ENCODE data around the gene TP73.

TP73 gene

GRCh38 chr1:3691421-3692204 lies 39.3 kb downstream of the TP73 start:
- Mint-ChIP-seq H3K27me3 (peaks cover 22% of the 10 kb centered on the region), H3K4me1 (peaks cover 9% of the 10 kb centered on the region), H3K9me3 (no peaks in the 10 kb centered on the region), H3K27ac (no peak overlapping the region), H3K4me3 (no peak overlapping the region)
- DNase-seq, result no peak
- ATAC-seq, result no peak

- H3K4me3 Mint-ChIP-seq, result no peak overlapping the region
- peaks cover 9% of the 10 kb centered on the region for H3K4me1 Mint-ChIP-seq
- no peaks in the 10 kb centered on the region for H3K9me3 Mint-ChIP-seq
- ATAC-seq, result no peak
- H3K27me3 Mint-ChIP-seq, result peaks cover 32% of the 10 kb centered on the region
- no peak for DNase-seq
- H3K27ac Mint-ChIP-seq, result no peak overlapping the region
These were observed 40.3 kb downstream of the TP73 start for GRCh38 chr1:3692598-3692997.

GRCh38 chr1:3693321-3693720 lies 41.0 kb downstream of the TP73 start:
- no peak overlapping the region for H3K27ac Mint-ChIP-seq
- ATAC-seq, result no peak
- peaks cover 9% of the 10 kb centered on the region for H3K4me1 Mint-ChIP-seq
- no peaks in the 10 kb centered on the region for H3K9me3 Mint-ChIP-seq
- no peak overlapping the region for H3K4me3 Mint-ChIP-seq
- no peak for DNase-seq
- peaks cover 39% of the 10 kb centered on the region for H3K27me3 Mint-ChIP-seq

- H3K27me3 Mint-ChIP-seq, result peaks cover 52% of the 10 kb centered on the region
- ATAC-seq (peak; percentile 59), DNase-seq (peak; percentile 25 to 26)
- H3K4me1 Mint-ChIP-seq, result peaks cover 9% of the 10 kb centered on the region
- peak overlapping the region in 1 of 2 donors; percentile 67 for H3K4me3 Mint-ChIP-seq
- H3K27ac Mint-ChIP-seq, result no peak overlapping the region
- no peaks in the 10 kb centered on the region for H3K9me3 Mint-ChIP-seq
These were observed 43.3 kb downstream of the TP73 start for GRCh38 chr1:3695326-3696217.

- ATAC-seq, result no peak
- Mint-ChIP-seq H3K27ac (no peak overlapping the region), H3K27me3 (peaks cover 52% of the 10 kb centered on the region), H3K9me3 (no peaks in the 10 kb centered on the region), H3K4me1 (peaks cover 9% of the 10 kb centered on the region), H3K4me3 (no peak overlapping the region)
- DNase-seq, result no peak
These were observed 44.4 kb downstream of the TP73 start for GRCh38 chr1:3696689-3697088.

- H3K9me3 Mint-ChIP-seq, result no peaks in the 10 kb centered on the region
- no peak for ATAC-seq
- no peak for DNase-seq
- no peak overlapping the region for H3K27ac Mint-ChIP-seq
- no peak overlapping the region for H3K4me3 Mint-ChIP-seq
- peaks cover 52% of the 10 kb centered on the region for H3K27me3 Mint-ChIP-seq
- H3K4me1 Mint-ChIP-seq, result peaks cover 9% of the 10 kb centered on the region
These were observed 44.8 kb downstream of the TP73 start for GRCh38 chr1:3697104-3697503.

GRCh38 chr1:3697810-3698209 lies 45.5 kb downstream of the TP73 start:
- Mint-ChIP-seq H3K27me3 (peaks cover 52% of the 10 kb centered on the region), H3K9me3 (no peaks in the 10 kb centered on the region), H3K27ac (peak overlapping the region in 1 of 2 donors; percentile 60), H3K4me1 (peaks cover 9% of the 10 kb centered on the region), H3K4me3 (no peak overlapping the region)
- DNase-seq, result no peak
- no peak for ATAC-seq

GRCh38 chr1:3698660-3699408 lies 46.5 kb downstream of the TP73 start:
- DNase-seq (no peak), ATAC-seq (no peak)
- no peaks in the 10 kb centered on the region for H3K9me3 Mint-ChIP-seq
- H3K27ac Mint-ChIP-seq, result no peak overlapping the region
- peaks cover 52% of the 10 kb centered on the region for H3K27me3 Mint-ChIP-seq
- no peak overlapping the region for H3K4me3 Mint-ChIP-seq
- peaks cover 9% of the 10 kb centered on the region for H3K4me1 Mint-ChIP-seq

GRCh38 chr1:3699596-3699995 lies 47.3 kb downstream of the TP73 start:
- peaks cover 52% of the 10 kb centered on the region for H3K27me3 Mint-ChIP-seq
- DNase-seq (no peak), ATAC-seq (no peak)
- H3K4me3 Mint-ChIP-seq, result no peak overlapping the region
- H3K4me1 Mint-ChIP-seq, result peaks cover 15% of the 10 kb centered on the region
- H3K9me3 Mint-ChIP-seq, result no peaks in the 10 kb centered on the region
- peak overlapping the region in 1 of 2 donors; percentile 9 for H3K27ac Mint-ChIP-seq

- DNase-seq (no peak), ATAC-seq (no peak)
- Mint-ChIP-seq H3K9me3 (no peaks in the 10 kb centered on the region), H3K27ac (no peak overlapping the region), H3K27me3 (peaks cover 47% of the 10 kb centered on the region), H3K4me1 (peaks cover 11% of the 10 kb centered on the region), H3K4me3 (no peak overlapping the region)
These were observed 48.3 kb downstream of the TP73 start for GRCh38 chr1:3700631-3701030.

GRCh38 chr1:3702528-3702927 lies 50.2 kb downstream of the TP73 start:
- peaks cover 6% of the 10 kb centered on the region for H3K4me1 Mint-ChIP-seq
- H3K27me3 Mint-ChIP-seq, result peaks cover 37% of the 10 kb centered on the region
- no peaks in the 10 kb centered on the region for H3K9me3 Mint-ChIP-seq
- ATAC-seq (no peak), DNase-seq (no peak)
- H3K27ac Mint-ChIP-seq, result no peak overlapping the region
- no peak overlapping the region for H3K4me3 Mint-ChIP-seq

- DNase-seq (no peak), ATAC-seq (no peak)
- Mint-ChIP-seq H3K27ac (no peak overlapping the region), H3K4me3 (no peak overlapping the region), H3K9me3 (no peaks in the 10 kb centered on the region), H3K4me1 (peaks cover 6% of the 10 kb centered on the region), H3K27me3 (peaks cover 37% of the 10 kb centered on the region)
These were observed 50.8 kb downstream of the TP73 start for GRCh38 chr1:3702990-3703728.

- H3K27me3 Mint-ChIP-seq, result peaks cover 33% of the 10 kb centered on the region
- no peak for ATAC-seq
- peak overlapping the region in 1 of 2 donors; percentile 39 for H3K4me3 Mint-ChIP-seq
- H3K27ac Mint-ChIP-seq, result peak overlapping the region; percentile 34 to 92
- no peaks in the 10 kb centered on the region for H3K9me3 Mint-ChIP-seq
- H3K4me1 Mint-ChIP-seq, result peaks cover 6% of the 10 kb centered on the region
- DNase-seq, result no peak
These were observed 51.6 kb downstream of the TP73 start for GRCh38 chr1:3703786-3704371.

- Mint-ChIP-seq H3K4me3 (no peak overlapping the region), H3K9me3 (no peaks in the 10 kb centered on the region), H3K27me3 (peaks cover 29% of the 10 kb centered on the region), H3K27ac (peak overlapping the region in 1 of 2 donors; percentile 26), H3K4me1 (peaks cover 6% of the 10 kb centered on the region)
- ATAC-seq, result no peak
- DNase-seq, result no peak
These were observed 53.1 kb downstream of the TP73 start for GRCh38 chr1:3705341-3705950.
